HEK293 (cell line): ENCODE measurements around the gene SMC5.

Source experiments
- GFI1B ChIP-seq: fragments of 450-650 bp; formaldehyde crosslinking; IDR thresholded peaks from 2 replicates; pipeline ENCODE4 v1.5.1; 2016; ENCODE audit warnings: missing biosample characterization, missing genetic modification characterization
- KLF9 ChIP-seq: fragments of 450-650 bp; formaldehyde crosslinking; IDR thresholded peaks from 2 replicates; pipeline ENCODE4 v1.5.1; 2016; ENCODE audit warnings: missing biosample characterization, missing genetic modification characterization, low read depth
- MYNN ChIP-seq: fragments of 450-650 bp; formaldehyde crosslinking; IDR thresholded peaks from 2 replicates; pipeline ENCODE4 v1.5.1; 2016; ENCODE audit warnings: missing biosample characterization, missing genetic modification characterization, borderline replicate concordance
- PRDM1 ChIP-seq: fragments of 450-650 bp; formaldehyde crosslinking; IDR thresholded peaks from 2 replicates; pipeline ENCODE4; 2016; ENCODE audit warnings: missing biosample characterization, missing genetic modification characterization
- YY1 ChIP-seq: fragments of 450-650 bp; formaldehyde crosslinking; IDR thresholded peaks from 2 replicates; pipeline ENCODE4 v1.5.1; 2018; ENCODE audit warnings: missing biosample characterization, missing genetic modification characterization
- YY2 ChIP-seq: fragments of 450-650 bp; formaldehyde crosslinking; IDR thresholded peaks from 2 replicates; pipeline ENCODE4 v1.5.1; 2016; ENCODE audit warnings: missing biosample characterization, missing genetic modification characterization
- ZBTB17 ChIP-seq: fragments of 450-650 bp; formaldehyde crosslinking; IDR thresholded peaks from 2 replicates; pipeline ENCODE4 v1.5.1; 2016; ENCODE audit warnings: missing biosample characterization, missing genetic modification characterization
- ZFP41 ChIP-seq: fragments of 450-650 bp; formaldehyde crosslinking; IDR thresholded peaks from 2 replicates; pipeline ENCODE4 v1.5.1; 2016; ENCODE audit warnings: missing biosample characterization, missing genetic modification characterization, borderline replicate concordance
- ZNF10 ChIP-seq: fragments of 450-650 bp; formaldehyde crosslinking; IDR thresholded peaks from 2 replicates; pipeline ENCODE4 v1.5.1; 2017; ENCODE audit warnings: missing biosample characterization, missing genetic modification characterization
- ZNF16 ChIP-seq: fragments of 450-650 bp; formaldehyde crosslinking; IDR thresholded peaks from 2 replicates; pipeline ENCODE4 v1.5.1; 2016; ENCODE audit warnings: low read depth, missing biosample characterization, missing genetic modification characterization
- ZNF221 ChIP-seq: fragments of 450-650 bp; formaldehyde crosslinking; IDR thresholded peaks from 2 replicates; pipeline ENCODE4 v1.5.1; 2017; ENCODE audit warnings: missing biosample characterization, missing genetic modification characterization, borderline replicate concordance
- ZNF366 ChIP-seq: fragments of 450-650 bp; formaldehyde crosslinking; conservative IDR thresholded peaks from 2 replicates; pipeline ENCODE4 v1.5.1; 2016; ENCODE audit warnings: missing biosample characterization, missing genetic modification characterization
- ZNF37A ChIP-seq: fragments of 450-650 bp; IDR thresholded peaks from 2 replicates; pipeline ENCODE4 v1.5.1; 2018; ENCODE audit warnings: missing biosample characterization, missing genetic modification characterization
- ZNF416 ChIP-seq: fragments of 450-650 bp; formaldehyde crosslinking; IDR thresholded peaks from 2 replicates; pipeline ENCODE4 v1.5.1; 2016; ENCODE audit warnings: missing biosample characterization, missing genetic modification characterization
- ZNF426 ChIP-seq: fragments of 450-650 bp; formaldehyde crosslinking; IDR thresholded peaks from 2 replicates; pipeline ENCODE4 v1.5.1; 2017; ENCODE audit warnings: missing biosample characterization, missing genetic modification characterization, mild to moderate bottlenecking, inconsistent platforms, moderate library complexity
- ZNF433 ChIP-seq: fragments of 450-650 bp; formaldehyde crosslinking; IDR thresholded peaks from 2 replicates; pipeline ENCODE4 v1.5.1; 2016; ENCODE audit warnings: missing biosample characterization, missing genetic modification characterization, low read depth
- ZNF473 ChIP-seq: fragments of 450-650 bp; formaldehyde crosslinking; IDR thresholded peaks from 2 replicates; pipeline ENCODE4 v1.5.1; 2017; ENCODE audit warnings: missing biosample characterization, missing genetic modification characterization
- ZNF600 ChIP-seq: fragments of 450-650 bp; formaldehyde crosslinking; IDR thresholded peaks from 2 replicates; pipeline ENCODE4 v1.5.1; 2016; ENCODE audit warnings: missing biosample characterization, missing genetic modification characterization
- ZNF624 ChIP-seq: fragments of 450-650 bp; formaldehyde crosslinking; IDR thresholded peaks from 2 replicates; pipeline ENCODE4 v1.5.1; 2017; ENCODE audit warnings: missing biosample characterization, missing genetic modification characterization
- ZNF629 ChIP-seq: fragments of 450-650 bp; formaldehyde crosslinking; IDR thresholded peaks from 2 replicates; pipeline ENCODE4 v1.5.1; 2017; ENCODE audit warnings: missing biosample characterization, missing genetic modification characterization
- ZNF654 ChIP-seq: fragments of 450-650 bp; formaldehyde crosslinking; IDR thresholded peaks from 2 replicates; pipeline ENCODE4 v1.5.1; 2016; ENCODE audit warnings: low read depth, missing biosample characterization, missing genetic modification characterization
- ZNF660 ChIP-seq: fragments of 450-650 bp; IDR thresholded peaks from 2 replicates; pipeline ENCODE4 v1.5.1; 2018; ENCODE audit warnings: missing biosample characterization, mild to moderate bottlenecking, missing genetic modification characterization
- TF ChIP-seq, protein P1 (sequence below): fragments of 450-650 bp; formaldehyde crosslinking; IDR thresholded peaks from 2 replicates; pipeline ENCODE4 v1.5.1; 2016; ENCODE audit warnings: missing biosample characterization, missing genetic modification characterization
- TF ChIP-seq, protein P2 (sequence below): fragments of 450-650 bp; formaldehyde crosslinking; IDR thresholded peaks from 2 replicates; pipeline ENCODE4 v1.5.1; 2016; ENCODE audit warnings: missing biosample characterization, missing genetic modification characterization
- TF ChIP-seq, protein P3 (sequence below): fragments of 450-650 bp; formaldehyde crosslinking; IDR thresholded peaks from 2 replicates; pipeline ENCODE4 v1.5.1; 2017; ENCODE audit warnings: missing biosample characterization, missing genetic modification characterization
- TF ChIP-seq, protein P4 (sequence below): fragments of 450-650 bp; formaldehyde crosslinking; conservative IDR thresholded peaks from 2 replicates; pipeline ENCODE4 v1.5.1; 2016; ENCODE audit warnings: low read depth, missing biosample characterization, missing genetic modification characterization
- TF ChIP-seq, protein P5 (sequence below): fragments of 450-650 bp; formaldehyde crosslinking; IDR thresholded peaks from 2 replicates; pipeline ENCODE4 v1.5.1; 2017; ENCODE audit warnings: missing biosample characterization, missing genetic modification characterization

The SMC5 gene

DNA sequence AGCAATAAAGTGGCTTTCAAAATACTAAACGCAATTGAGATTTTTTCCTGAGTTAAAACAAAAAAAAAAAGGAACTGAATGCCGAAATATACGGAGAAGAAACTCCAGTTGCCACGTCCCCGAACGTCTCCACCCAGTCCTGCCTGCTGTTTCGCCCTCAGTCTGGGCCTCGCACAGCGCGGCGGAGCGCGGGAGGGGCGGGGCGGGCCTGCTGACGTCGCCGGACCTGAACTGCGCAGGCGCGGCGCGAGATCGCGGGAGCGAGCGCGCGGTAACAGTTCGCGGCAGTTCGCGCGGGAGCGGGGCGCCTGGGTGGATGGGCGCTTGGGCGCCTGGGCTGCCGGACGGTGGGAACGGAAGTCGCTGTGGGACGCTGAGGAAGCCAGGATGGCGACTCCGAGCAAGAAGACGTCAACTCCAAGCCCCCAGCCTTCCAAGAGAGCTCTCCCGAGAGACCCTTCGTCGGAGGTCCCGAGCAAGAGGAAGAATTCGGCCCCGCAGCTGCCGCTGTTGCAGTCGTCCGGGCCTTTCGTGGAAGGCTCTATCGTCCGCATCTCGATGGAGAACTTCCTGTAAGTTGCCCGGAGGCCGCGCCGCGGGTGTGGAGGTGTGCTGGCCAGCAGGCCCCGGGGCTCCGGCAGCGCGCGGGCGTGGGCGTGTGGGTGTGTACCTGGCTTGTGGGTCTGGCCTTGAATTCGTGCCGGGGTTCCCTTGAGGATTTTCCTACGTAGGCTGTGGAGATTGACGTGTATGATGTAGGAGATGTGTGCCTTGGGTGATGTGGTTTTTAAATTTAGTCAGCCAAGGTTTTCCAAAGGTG is at the start of gene SMC5 (continued):
- TF ChIP-seq ZNF10 (tag by site-specific recombination) (no peak), ZNF433 (tag by site-specific recombination) (no peak), KLF9 (tag by site-specific recombination) (peak; percentile 87), MYNN (tag by site-specific recombination) (no peak), ZFP41 (no peak), ZNF37A (tag by site-specific recombination) (no peak), ZBTB17 (tag by site-specific recombination) (no peak), ZNF624 (tag by site-specific recombination) (no peak), ZNF221 (tag by site-specific recombination) (no peak), ZNF654 (tag by site-specific recombination) (no peak), ZNF416 (tag by site-specific recombination) (no peak), GFI1B (tag by site-specific recombination) (no peak), YY1 (tag by site-specific recombination) (no peak), ZNF473 (no peak), PRDM1 (tag by site-specific recombination) (no peak), ZNF16 (tag by site-specific recombination) (no peak), ZNF629 (peak; percentile 62), ZNF366 (tag by site-specific recombination) (no peak), YY2 (no peak), ZNF426 (tag by site-specific recombination) (no peak), ZNF660 (tag by site-specific recombination) (no peak), ZNF600 (tag by site-specific recombination) (peak; percentile 67; the same call in 1 of the 2 replicates)
- TF ChIP-seq, protein P1, sequence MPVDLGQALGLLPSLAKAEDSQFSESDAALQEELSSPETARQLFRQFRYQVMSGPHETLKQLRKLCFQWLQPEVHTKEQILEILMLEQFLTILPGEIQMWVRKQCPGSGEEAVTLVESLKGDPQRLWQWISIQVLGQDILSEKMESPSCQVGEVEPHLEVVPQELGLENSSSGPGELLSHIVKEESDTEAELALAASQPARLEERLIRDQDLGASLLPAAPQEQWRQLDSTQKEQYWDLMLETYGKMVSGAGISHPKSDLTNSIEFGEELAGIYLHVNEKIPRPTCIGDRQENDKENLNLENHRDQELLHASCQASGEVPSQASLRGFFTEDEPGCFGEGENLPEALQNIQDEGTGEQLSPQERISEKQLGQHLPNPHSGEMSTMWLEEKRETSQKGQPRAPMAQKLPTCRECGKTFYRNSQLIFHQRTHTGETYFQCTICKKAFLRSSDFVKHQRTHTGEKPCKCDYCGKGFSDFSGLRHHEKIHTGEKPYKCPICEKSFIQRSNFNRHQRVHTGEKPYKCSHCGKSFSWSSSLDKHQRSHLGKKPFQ (tag by site-specific recombination): no peak
- TF ChIP-seq, protein P2, sequence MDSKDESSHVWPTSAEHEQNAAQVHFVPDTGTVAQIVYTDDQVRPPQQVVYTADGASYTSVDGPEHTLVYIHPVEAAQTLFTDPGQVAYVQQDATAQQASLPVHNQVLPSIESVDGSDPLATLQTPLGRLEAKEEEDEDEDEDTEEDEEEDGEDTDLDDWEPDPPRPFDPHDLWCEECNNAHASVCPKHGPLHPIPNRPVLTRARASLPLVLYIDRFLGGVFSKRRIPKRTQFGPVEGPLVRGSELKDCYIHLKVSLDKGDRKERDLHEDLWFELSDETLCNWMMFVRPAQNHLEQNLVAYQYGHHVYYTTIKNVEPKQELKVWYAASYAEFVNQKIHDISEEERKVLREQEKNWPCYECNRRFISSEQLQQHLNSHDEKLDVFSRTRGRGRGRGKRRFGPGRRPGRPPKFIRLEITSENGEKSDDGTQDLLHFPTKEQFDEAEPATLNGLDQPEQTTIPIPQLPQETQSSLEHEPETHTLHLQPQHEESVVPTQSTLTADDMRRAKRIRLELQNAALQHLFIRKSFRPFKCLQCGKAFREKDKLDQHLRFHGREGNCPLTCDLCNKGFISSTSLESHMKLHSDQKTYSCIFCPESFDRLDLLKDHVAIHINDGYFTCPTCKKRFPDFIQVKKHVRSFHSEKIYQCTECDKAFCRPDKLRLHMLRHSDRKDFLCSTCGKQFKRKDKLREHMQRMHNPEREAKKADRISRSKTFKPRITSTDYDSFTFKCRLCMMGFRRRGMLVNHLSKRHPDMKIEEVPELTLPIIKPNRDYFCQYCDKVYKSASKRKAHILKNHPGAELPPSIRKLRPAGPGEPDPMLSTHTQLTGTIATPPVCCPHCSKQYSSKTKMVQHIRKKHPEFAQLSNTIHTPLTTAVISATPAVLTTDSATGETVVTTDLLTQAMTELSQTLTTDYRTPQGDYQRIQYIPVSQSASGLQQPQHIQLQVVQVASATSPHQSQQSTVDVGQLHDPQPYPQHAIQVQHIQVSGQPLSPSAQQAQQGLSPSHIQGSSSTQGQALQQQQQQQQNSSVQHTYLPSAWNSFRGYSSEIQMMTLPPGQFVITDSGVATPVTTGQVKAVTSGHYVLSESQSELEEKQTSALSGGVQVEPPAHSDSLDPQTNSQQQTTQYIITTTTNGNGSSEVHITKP: peak; percentile 68; the same call in 1 of the 2 replicates
- TF ChIP-seq, protein P3, sequence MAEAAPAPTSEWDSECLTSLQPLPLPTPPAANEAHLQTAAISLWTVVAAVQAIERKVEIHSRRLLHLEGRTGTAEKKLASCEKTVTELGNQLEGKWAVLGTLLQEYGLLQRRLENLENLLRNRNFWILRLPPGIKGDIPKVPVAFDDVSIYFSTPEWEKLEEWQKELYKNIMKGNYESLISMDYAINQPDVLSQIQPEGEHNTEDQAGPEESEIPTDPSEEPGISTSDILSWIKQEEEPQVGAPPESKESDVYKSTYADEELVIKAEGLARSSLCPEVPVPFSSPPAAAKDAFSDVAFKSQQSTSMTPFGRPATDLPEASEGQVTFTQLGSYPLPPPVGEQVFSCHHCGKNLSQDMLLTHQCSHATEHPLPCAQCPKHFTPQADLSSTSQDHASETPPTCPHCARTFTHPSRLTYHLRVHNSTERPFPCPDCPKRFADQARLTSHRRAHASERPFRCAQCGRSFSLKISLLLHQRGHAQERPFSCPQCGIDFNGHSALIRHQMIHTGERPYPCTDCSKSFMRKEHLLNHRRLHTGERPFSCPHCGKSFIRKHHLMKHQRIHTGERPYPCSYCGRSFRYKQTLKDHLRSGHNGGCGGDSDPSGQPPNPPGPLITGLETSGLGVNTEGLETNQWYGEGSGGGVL (tag by site-specific recombination): no peak
- TF ChIP-seq, protein P4, sequence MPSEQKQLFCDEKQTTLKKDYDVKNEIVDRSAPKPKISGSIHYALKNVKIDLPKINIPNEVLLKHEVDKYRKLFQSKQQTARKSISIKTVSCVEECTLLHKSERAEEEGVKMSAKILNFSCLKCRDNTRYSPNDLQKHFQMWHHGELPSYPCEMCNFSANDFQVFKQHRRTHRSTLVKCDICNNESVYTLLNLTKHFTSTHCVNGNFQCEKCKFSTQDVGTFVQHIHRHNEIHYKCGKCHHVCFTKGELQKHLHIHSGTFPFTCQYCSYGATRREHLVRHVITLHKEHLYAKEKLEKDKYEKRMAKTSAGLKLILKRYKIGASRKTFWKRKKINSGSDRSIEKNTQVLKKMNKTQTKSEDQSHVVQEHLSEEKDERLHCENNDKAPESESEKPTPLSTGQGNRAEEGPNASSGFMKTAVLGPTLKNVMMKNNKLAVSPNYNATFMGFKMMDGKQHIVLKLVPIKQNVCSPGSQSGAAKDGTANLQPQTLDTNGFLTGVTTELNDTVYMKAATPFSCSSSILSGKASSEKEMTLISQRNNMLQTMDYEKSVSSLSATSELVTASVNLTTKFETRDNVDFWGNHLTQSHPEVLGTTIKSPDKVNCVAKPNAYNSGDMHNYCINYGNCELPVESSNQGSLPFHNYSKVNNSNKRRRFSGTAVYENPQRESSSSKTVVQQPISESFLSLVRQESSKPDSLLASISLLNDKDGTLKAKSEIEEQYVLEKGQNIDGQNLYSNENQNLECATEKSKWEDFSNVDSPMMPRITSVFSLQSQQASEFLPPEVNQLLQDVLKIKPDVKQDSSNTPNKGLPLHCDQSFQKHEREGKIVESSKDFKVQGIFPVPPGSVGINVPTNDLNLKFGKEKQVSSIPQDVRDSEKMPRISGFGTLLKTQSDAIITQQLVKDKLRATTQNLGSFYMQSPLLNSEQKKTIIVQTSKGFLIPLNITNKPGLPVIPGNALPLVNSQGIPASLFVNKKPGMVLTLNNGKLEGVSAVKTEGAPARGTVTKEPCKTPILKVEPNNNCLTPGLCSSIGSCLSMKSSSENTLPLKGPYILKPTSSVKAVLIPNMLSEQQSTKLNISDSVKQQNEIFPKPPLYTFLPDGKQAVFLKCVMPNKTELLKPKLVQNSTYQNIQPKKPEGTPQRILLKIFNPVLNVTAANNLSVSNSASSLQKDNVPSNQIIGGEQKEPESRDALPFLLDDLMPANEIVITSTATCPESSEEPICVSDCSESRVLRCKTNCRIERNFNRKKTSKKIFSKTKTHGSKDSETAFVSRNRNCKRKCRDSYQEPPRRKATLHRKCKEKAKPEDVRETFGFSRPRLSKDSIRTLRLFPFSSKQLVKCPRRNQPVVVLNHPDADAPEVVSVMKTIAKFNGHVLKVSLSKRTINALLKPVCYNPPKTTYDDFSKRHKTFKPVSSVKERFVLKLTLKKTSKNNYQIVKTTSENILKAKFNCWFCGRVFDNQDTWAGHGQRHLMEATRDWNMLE (tag by site-specific recombination): no peak
- TF ChIP-seq, protein P5, sequence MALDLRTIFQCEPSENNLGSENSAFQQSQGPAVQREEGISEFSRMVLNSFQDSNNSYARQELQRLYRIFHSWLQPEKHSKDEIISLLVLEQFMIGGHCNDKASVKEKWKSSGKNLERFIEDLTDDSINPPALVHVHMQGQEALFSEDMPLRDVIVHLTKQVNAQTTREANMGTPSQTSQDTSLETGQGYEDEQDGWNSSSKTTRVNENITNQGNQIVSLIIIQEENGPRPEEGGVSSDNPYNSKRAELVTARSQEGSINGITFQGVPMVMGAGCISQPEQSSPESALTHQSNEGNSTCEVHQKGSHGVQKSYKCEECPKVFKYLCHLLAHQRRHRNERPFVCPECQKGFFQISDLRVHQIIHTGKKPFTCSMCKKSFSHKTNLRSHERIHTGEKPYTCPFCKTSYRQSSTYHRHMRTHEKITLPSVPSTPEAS (tag by site-specific recombination): no peak
